ENCODE measurements around the gene CD300LD.

- TF ChIP-seq CTCF (IDR thresholded peaks at IDR 0.05) (no peak), POLR2A (IDR thresholded peaks at IDR 0.05) (no peak), POLR2AphosphoS5 (IDR thresholded peaks at IDR 0.05) (no peak), EP300 (IDR thresholded peaks at IDR 0.05) (no peak)
These were observed 9.4 kb downstream of the CD300LD start for GRCh38 chr17:74582633-74583032.
